Fibroblast of the aortic adventitia (primary cell): ENCODE measurements around the gene COL23A1. TPM values are rescaled to one million over a fixed set of nuclear protein-coding genes. Genes with fewer than 3 reads are reported as not detected.

ENCODE experiments used
- DNase-seq: peaks from one replicate; pipeline ENCODE4 v3.0.0-alpha.2; 2010; ENCODE audit warnings: low read depth
- H3K4me3 ChIP-seq: 2 replicates; pipeline ENCODE4 v1.5.1; 2011; ENCODE audit warnings: low read depth, mild to moderate bottlenecking, control low read depth, low read length, moderate library complexity
- total RNA-seq: library from RNA; depleted of rRNA; stranded (reverse); fragments of >200 nt; gene quantifications from 2 replicates; pipeline ENCODE4 v1.2.3, GENCODE V29; 2012; ENCODE audit warnings: low replicate concordance
- TF ChIP-seq, protein P1 (sequence below): IDR thresholded peaks from 2 replicates; pipeline ENCODE4 v1.5.1; 2011; ENCODE audit warnings: mild to moderate bottlenecking, low read length, control low read depth, inconsistent platforms; ENCODE audit not compliant: insufficient read depth

The COL23A1 gene
- total RNA-seq, result 0.57 TPM in 1 of 2 replicates, not detected in the other

GRCh38 chr5:178590141-178590923 lies at the start of gene COL23A1:
Gene COL23A1 (minus strand): TSS chr5:178590393.
- peak; percentile 37 for DNase-seq
- TF ChIP-seq, protein P1, sequence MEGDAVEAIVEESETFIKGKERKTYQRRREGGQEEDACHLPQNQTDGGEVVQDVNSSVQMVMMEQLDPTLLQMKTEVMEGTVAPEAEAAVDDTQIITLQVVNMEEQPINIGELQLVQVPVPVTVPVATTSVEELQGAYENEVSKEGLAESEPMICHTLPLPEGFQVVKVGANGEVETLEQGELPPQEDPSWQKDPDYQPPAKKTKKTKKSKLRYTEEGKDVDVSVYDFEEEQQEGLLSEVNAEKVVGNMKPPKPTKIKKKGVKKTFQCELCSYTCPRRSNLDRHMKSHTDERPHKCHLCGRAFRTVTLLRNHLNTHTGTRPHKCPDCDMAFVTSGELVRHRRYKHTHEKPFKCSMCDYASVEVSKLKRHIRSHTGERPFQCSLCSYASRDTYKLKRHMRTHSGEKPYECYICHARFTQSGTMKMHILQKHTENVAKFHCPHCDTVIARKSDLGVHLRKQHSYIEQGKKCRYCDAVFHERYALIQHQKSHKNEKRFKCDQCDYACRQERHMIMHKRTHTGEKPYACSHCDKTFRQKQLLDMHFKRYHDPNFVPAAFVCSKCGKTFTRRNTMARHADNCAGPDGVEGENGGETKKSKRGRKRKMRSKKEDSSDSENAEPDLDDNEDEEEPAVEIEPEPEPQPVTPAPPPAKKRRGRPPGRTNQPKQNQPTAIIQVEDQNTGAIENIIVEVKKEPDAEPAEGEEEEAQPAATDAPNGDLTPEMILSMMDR, result peak; percentile 61

GRCh38 chr5:178637356-178638074 lies 47.3 kb upstream of the COL23A1 start:
- no peak for DNase-seq
- no peak overlapping the region for H3K4me3 ChIP-seq
- TF ChIP-seq, protein P1, result no peak

More at GRCh38 chr5:178590141-178590923, at the start of gene COL23A1:
- peak within 1 kb of the TSS; percentile 52 for H3K4me3 ChIP-seq

DNA sequence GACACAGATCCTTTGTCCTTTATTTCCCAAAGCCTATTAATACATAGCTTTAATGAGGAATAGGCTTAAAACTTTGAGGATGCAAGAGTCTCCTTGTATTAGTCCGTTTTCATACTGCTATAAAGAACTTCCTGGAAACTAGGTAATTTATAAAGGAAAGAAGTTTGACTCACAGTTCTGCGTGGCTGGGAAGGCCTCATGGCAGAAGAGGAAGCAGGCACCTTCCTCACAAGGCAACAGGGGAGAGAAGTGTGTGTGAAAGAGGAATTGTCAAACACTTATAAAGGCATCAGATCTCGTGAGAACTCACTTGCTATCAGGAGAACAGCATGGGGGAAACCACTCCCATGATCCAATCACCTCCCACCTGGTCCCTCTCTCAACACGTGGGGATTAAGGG lies 42.1 kb upstream of the COL23A1 start:
- TF ChIP-seq, protein P1, result no peak
- no peak for DNase-seq
- no peak overlapping the region for H3K4me3 ChIP-seq

GRCh38 chr5:178630951-178631350 lies 40.8 kb upstream of the COL23A1 start:
- H3K4me3 ChIP-seq, result no peak overlapping the region
- DNase-seq, result no peak
- TF ChIP-seq, protein P1, result no peak

- no peak overlapping the region for H3K4me3 ChIP-seq
- TF ChIP-seq, protein P1, result no peak
- no peak for DNase-seq
Measured at GRCh38 chr5:178630475-178630930, 40.3 kb upstream of the COL23A1 start.

DNA sequence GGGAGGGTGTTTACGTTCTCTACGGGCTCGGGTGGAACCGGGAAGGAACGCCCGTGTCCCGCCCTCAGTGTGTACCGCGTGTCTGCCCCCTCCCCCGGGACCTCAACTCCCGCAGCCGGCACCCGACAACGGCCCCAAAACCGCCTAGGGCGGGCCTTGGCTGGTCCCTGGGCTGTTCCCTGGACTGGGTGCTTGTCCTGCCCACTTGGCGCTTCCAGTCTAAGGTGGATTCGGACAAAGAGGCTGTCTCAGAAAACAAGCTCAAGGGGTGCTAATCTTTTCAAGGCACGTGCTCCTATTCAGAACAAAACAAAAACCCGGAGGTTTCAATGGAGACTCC lies 37.0 kb upstream of the COL23A1 start:
- TF ChIP-seq, protein P1, result no peak
- no peak for DNase-seq
- peak overlapping the region; percentile 97 for H3K4me3 ChIP-seq
